Mucosa of descending colon (tissue), 3 donors: Measurements from ENCODE around the gene MYO3A. TPM values are rescaled to one million over a fixed set of nuclear protein-coding genes. Genes with fewer than 3 reads are reported as not detected.

Experiments used
- ATAC-seq: fragments of 200-7000 bp; cut with Tn5 transposase; one replicate; pipeline ENCODE4 v1.9.1; 2020; ENCODE audit warnings: mild to moderate bottlenecking, moderate library complexity
- DNase-seq, 3 donors: peaks; one replicate each; pipeline ENCODE4 v3.0.0-alpha.2; 2020
- H3K36me3 ChIP-seq: fragments of 200-600 bp; one replicate; pipeline ENCODE4 v1.8.0; 2021; ENCODE audit warnings: low read depth, mild to moderate bottlenecking
- H3K4me1 ChIP-seq: fragments of 200-600 bp; one replicate; pipeline ENCODE4 v1.8.0; 2021; ENCODE audit warnings: low read depth, mild to moderate bottlenecking
- H3K4me3 ChIP-seq: fragments of 200-600 bp; one replicate; pipeline ENCODE4 v1.8.0; 2021; ENCODE audit warnings: mild to moderate bottlenecking
- H3K9me3 ChIP-seq: fragments of 200-600 bp; one replicate; pipeline ENCODE4 v1.8.0; 2021; ENCODE audit warnings: mild to moderate bottlenecking
- CTCF ChIP-seq: fragments of 200-600 bp; IDR thresholded peaks from one replicate; pipeline ENCODE4 v1.8.0; 2022; ENCODE audit warnings: antibody characterized with exemption, mild to moderate bottlenecking
- intact Hi-C, 2 donors: fragments of 100-400 bp; cut with DNase I in 1 of 2; cut with micrococcal nuclease in 1 of 2; formaldehyde crosslinking; loops; one replicate each; pipeline versions ENCODE4 v1.11.0 to v1.11.1; 2022; cut with DNase I, micrococcal nuclease
- total RNA-seq, 3 donors: library from RNA; stranded (reverse); fragmentation: NEBNext Ultra II Directional in 2 of 3; extraction: Animal tissue kit (Norgen Biotek cat#: 25700) in 2 of 3; gene quantifications; one replicate each; pipeline versions ENCODE4 v1.2.1 to v1.2.4, GENCODE V29; 2021 to 2023
- donor health status: DM: no; HTN: no; CAD: no; lungs with moderate emphysema.
- donor health status: DM: no; HTN: no; CAD: no.
- donor health status: DM: no; HTN: yes; CAD: no.

The MYO3A gene
- total RNA-seq, 3 donors from 2014 or later, result 0.12 to 0.29 (median 0.25) TPM

DNA sequence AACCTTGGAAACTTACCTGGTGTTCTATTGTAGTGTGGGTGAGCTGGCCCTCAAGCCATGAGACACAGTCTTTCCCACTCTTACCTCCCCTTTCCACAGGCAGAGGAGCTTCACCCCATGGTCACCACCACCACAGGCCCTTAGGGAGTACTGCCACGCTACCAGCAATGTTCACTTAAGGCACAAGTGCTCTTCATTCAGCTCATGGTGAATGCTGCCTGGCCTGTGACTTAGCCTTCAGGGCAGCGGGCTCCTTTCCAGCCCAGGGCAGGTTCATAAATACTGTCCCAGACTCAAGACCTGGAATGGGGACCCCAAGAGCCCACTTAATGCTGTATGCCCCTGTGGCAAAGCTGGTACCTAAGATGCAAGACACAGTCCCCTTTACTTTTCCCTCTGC lies 109.4 kb downstream of the MYO3A start:
- no peaks in the 10 kb centered on the region for H3K4me1 ChIP-seq
- DNase-seq, result no peak
- no peak overlapping the region for H3K4me3 ChIP-seq
- no peak for ATAC-seq
- H3K9me3 ChIP-seq, result no peaks in the 10 kb centered on the region
- H3K36me3 ChIP-seq, result no peaks in the 10 kb centered on the region
- no peak for TF ChIP-seq CTCF
- intact Hi-C loops, result no loop called here

DNA sequence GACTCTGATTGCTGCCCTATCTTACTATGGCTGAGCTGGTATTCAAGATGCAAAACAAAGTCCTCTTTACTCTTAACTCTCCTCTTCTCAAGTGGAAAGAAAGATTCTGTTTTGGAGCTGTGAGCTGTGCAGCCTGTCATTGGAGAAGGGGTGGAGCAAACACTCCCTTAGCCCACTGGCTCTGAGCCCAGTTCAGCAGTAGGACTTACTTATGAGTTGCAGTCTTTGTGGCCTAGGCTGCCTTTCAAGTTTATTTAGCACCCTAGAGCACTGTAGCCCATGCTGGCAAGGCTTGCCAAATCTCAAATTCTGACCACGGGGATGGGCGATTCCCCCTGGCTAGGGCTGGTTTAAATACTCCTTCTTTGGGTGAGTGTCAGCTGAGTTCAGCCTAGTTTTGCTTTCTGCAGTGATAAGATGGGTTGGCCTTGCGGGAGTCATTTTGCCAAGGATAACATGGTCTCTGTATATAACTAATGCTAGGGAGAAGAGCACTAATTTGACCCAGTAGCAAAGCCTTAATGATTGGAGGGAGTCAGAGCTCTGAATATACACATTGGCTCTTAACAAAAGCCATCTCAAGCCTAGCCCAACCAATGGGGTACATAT lies 110.2 kb downstream of the MYO3A start:
- Histone ChIP-seq H3K36me3 (no peaks in the 10 kb centered on the region), H3K4me1 (no peaks in the 10 kb centered on the region), H3K4me3 (no peak overlapping the region), H3K9me3 (no peaks in the 10 kb centered on the region)
- ATAC-seq (peak; percentile 52), DNase-seq (peak in 2 of 3 donors; percentile 27 to 51)
- TF ChIP-seq CTCF, result no peak
- intact Hi-C loops, result no loop called here

DNA sequence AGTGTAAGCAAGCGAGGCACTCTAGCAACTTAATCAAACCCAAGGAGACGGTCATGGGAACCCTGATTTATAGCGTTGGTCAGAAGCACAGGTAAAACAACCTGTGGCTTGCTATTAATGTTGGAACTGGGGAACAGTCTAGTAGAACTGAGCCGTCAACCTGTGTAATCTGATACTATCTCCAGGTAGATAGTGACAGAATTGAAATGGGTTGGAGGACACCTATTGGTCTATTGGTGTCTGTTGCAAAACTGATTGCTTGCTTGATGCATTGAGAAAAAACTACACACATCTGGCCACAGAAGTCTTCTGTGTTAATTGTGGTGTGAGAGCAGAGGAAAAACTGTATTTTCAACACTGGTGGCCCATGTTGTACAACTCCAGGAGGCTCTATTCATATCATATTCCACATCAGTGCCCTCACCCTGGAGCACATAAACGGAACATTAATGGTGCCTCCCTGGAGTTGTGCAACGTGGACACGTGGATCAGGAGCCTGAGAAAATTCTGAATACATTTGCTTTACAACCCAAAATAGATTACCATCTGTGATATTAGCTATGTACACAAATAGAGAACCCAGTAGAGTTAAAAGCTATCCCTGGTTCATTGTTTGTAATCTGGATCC lies 112.2 kb downstream of the MYO3A start:
- Histone ChIP-seq H3K36me3 (no peaks in the 10 kb centered on the region), H3K9me3 (no peaks in the 10 kb centered on the region), H3K4me1 (no peaks in the 10 kb centered on the region), H3K4me3 (no peak overlapping the region)
- TF ChIP-seq CTCF, result no peak
- intact Hi-C loops, result no loop called here
- DNase-seq, result no peak
- no peak for ATAC-seq

DNA sequence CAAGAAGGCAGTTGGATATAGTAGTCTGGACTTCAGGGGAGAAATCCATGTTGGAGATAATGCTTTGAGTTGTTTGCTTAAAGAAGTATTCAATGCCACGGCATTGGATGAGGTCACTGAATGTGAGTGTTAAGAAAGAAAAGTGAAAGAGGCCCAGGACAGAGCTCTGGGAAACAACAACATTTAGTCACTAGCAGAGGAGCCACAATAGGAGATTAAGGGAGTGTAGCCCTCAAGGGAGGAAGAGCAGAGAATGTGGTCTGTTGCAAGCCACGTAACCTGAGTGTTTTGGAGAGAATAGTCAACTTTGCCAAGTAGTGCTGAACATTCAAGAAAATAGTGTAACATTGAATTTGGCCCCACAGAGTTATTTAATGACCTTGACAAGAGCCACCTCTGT lies 114.7 kb downstream of the MYO3A start:
- Histone ChIP-seq H3K4me1 (no peaks in the 10 kb centered on the region), H3K9me3 (no peaks in the 10 kb centered on the region), H3K36me3 (no peaks in the 10 kb centered on the region), H3K4me3 (no peak overlapping the region)
- TF ChIP-seq CTCF, result no peak
- intact Hi-C loops, result no loop called here
- no peak for ATAC-seq
- DNase-seq, result no peak

- ATAC-seq (no peak), DNase-seq (no peak)
- TF ChIP-seq CTCF, result no peak
- H3K36me3 ChIP-seq, result no peaks in the 10 kb centered on the region
- no peak overlapping the region for H3K4me3 ChIP-seq
- no peaks in the 10 kb centered on the region for H3K4me1 ChIP-seq
- H3K9me3 ChIP-seq, result no peaks in the 10 kb centered on the region
- intact Hi-C loops, result no loop called here
Observed at GRCh38 chr10:26052326-26052725, 118.3 kb downstream of the MYO3A start.
